ENCODE results near the gene TNIP1.

Gene TNIP1

DNA sequence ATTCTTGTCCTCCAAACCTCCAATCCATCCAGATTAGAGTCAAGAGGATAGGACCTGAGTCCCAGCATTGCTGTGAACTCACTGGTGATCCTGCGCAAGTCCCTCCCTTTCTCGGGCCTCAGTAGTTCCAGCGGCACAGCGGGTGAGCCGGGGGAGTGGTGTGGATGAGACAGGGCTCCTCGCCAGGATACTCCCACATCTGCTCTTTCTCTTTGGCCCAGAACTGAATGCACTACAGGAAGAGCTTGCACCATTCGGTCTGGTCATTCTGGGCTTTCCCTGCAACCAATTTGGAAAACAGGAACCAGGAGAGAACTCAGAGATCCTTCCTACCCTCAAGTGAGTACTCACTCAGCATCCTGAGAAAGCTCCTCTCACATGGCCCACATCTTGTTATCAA is 54.2 kb downstream of the TNIP1 start:
- Histone ChIP-seq H3K27ac (ENCODE audit: low read depth, low read length) (no peak overlapping the region), H3K9ac (ENCODE audit: low read length) (no peak overlapping the region), H3K27me3 (ENCODE audit: control insufficient read depth, insufficient read depth, low read length) (no peaks in the 10 kb centered on the region), H3K4me3 (ENCODE audit: low read length) (no peak overlapping the region), H3K36me3 (ENCODE audit: control insufficient read depth, insufficient read depth, low read length) (peaks cover 34% of the 10 kb centered on the region), H3K4me1 (ENCODE audit: control insufficient read depth, insufficient read depth, low read length) (peaks cover 9% of the 10 kb centered on the region)

DNA sequence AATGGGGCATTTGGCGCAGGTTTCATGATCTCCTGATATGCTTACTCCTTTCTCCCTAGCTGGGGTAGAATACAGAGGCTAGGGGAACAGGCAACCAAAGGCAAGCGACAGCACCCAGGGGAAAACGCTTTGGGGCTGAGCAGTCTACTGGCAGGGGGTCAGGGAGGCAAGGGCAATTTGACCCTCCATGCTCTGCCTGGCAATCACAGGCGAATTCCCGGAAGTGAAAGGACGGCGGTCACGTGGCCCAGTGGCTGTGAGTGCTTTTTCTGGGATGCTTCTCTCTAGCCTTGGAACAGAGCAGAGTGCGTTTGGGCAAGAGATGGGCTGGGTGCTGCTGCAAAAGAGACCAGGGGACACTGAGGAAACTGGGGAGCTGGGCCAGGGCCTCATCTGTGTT is 54.7 kb downstream of the TNIP1 start:
- Histone ChIP-seq H3K4me3 (ENCODE audit: low read length) (no peak overlapping the region), H3K27ac (ENCODE audit: low read depth, low read length) (no peak overlapping the region)

DNA sequence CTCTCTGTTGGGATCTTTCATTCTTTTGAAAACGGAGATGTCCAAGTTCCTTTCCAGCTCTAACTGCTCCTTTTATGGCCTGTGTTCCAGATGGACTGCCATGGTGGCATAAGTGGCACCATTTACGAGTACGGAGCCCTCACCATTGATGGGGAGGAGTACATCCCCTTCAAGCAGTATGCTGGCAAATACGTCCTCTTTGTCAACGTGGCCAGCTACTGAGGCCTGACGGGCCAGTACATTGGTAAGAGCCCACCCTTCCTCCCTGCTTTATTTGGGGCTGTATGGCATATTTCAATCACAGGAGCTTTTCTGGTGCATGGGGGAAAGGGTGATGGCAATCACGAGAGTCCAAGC is 55.6 kb downstream of the TNIP1 start:
- Histone ChIP-seq H3K36me3 (ENCODE audit: control insufficient read depth, insufficient read depth, low read length) (peaks cover 27% of the 10 kb centered on the region), H3K9ac (ENCODE audit: low read length) (no peak overlapping the region), H3K4me3 (ENCODE audit: low read length) (no peak overlapping the region), H3K27ac (ENCODE audit: low read depth, low read length) (no peak overlapping the region), H3K27me3 (ENCODE audit: control insufficient read depth, insufficient read depth, low read length) (no peaks in the 10 kb centered on the region), H3K4me1 (ENCODE audit: control insufficient read depth, insufficient read depth, low read length) (peaks cover 8% of the 10 kb centered on the region)

More for the DNA sequence above, 54.7 kb downstream of the TNIP1 start:
- Histone ChIP-seq H3K36me3 (ENCODE audit: control insufficient read depth, insufficient read depth, low read length) (peaks cover 30% of the 10 kb centered on the region), H3K27me3 (ENCODE audit: control insufficient read depth, insufficient read depth, low read length) (no peaks in the 10 kb centered on the region), H3K4me1 (ENCODE audit: control insufficient read depth, insufficient read depth, low read length) (peaks cover 9% of the 10 kb centered on the region), H3K9ac (ENCODE audit: low read length) (no peak overlapping the region)

DNA sequence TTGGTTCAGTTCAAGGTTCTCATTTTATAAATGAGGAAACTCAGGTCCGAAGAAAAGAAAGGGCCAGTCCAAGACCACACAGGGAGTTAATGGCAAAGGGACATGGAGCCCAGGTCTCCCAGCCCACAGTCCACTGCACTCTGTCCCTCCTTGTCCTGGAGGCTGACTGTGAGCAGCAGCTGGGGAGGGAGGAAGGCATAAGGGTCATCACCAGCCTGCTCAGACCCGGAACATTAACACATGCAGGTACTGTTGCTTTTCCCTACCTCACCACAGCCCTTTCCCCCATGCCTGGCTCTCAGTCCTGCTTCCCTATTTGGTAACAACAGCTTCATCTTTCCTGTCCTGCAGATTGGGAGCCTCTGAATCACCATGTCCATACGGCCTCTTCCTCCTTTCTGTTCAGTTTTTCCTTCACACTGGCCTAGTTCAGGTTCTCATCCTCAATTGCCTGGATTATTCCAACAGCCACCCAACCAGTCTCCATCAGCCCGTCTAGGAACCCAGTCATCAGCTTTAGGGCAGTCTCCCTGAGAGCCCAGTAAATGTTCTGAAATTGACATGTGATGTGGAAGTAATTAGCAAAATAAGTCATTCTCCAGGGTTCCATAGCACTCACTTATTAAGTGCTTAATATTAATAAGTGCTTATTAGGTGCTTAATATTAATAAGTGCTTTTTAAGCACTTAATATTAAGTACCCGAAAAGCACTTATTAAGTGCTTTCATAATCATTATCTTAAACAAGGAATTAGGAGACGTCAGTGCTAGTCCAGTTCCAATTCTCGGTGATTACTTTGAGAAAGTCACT is 56.2 kb downstream of the TNIP1 start:
- Histone ChIP-seq H3K4me3 (ENCODE audit: low read length) (peak overlapping the region; percentile 33), H3K27ac (ENCODE audit: low read depth, low read length) (no peak overlapping the region), H3K9ac (ENCODE audit: low read length) (no peak overlapping the region), H3K4me1 (ENCODE audit: control insufficient read depth, insufficient read depth, low read length) (peaks cover 5% of the 10 kb centered on the region), H3K36me3 (ENCODE audit: control insufficient read depth, insufficient read depth, low read length) (peaks cover 24% of the 10 kb centered on the region), H3K27me3 (ENCODE audit: control insufficient read depth, insufficient read depth, low read length) (no peaks in the 10 kb centered on the region)

DNA sequence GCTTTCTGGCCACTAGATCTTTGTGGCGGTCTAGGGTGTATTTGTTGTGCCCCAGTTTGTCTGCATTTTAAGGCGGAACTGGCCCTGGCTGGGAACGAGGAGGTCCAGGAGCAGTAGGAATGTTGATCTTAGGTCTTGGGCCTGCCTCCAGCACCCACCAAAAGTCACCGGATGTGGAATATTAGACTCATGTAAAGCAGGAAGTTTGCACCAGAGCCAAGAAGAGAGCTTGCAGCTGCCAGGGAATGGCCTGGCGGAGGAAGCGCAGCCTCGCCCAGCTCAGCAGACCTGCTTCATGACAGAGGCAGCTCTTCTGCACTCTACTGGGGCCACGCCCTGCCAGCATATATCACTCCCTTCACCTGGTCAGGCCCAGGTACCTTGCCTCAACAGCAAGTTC is 57.2 kb downstream of the TNIP1 start:
- Histone ChIP-seq H3K27me3 (ENCODE audit: control insufficient read depth, insufficient read depth, low read length) (no peaks in the 10 kb centered on the region), H3K27ac (ENCODE audit: low read depth, low read length) (no peak overlapping the region), H3K9ac (ENCODE audit: low read length) (no peak overlapping the region), H3K4me3 (ENCODE audit: low read length) (no peak overlapping the region), H3K4me1 (ENCODE audit: control insufficient read depth, insufficient read depth, low read length) (peaks cover 4% of the 10 kb centered on the region), H3K36me3 (ENCODE audit: control insufficient read depth, insufficient read depth, low read length) (peaks cover 16% of the 10 kb centered on the region)

DNA sequence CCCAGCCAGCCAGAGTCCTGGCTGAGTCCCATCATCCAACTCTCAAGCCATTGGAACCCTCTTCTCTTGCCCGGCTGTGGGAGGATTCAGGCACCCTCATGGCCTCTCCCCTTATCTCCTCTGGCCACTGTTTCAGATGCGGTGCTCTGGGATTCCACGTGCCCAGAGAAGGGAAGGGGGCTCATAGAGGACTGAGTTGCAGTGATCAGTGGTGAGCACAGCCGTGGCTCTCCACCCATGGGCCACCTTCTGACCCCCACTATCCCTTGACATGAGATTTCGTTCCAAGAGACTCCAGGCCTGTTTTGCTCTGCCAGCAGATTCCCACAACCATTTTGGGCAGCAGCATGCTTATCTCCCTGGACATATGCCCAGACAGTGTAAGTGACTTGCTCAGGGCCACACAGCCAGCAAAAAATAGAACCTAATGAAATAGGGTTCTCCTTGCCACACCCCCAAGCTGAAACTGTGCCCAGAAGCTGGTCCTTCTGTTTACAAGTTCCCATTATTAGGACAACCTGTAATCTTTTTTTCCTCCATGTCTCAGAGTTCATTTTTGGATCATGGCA is 57.7 kb downstream of the TNIP1 start:
- Histone ChIP-seq H3K27me3 (ENCODE audit: control insufficient read depth, insufficient read depth, low read length) (no peaks in the 10 kb centered on the region), H3K9ac (ENCODE audit: low read length) (no peak overlapping the region), H3K36me3 (ENCODE audit: control insufficient read depth, insufficient read depth, low read length) (peaks cover 11% of the 10 kb centered on the region), H3K4me3 (ENCODE audit: low read length) (peak overlapping the region; percentile 41), H3K27ac (ENCODE audit: low read depth, low read length) (peak overlapping the region; percentile 38), H3K4me1 (ENCODE audit: control insufficient read depth, insufficient read depth, low read length) (peaks cover 4% of the 10 kb centered on the region)

DNA sequence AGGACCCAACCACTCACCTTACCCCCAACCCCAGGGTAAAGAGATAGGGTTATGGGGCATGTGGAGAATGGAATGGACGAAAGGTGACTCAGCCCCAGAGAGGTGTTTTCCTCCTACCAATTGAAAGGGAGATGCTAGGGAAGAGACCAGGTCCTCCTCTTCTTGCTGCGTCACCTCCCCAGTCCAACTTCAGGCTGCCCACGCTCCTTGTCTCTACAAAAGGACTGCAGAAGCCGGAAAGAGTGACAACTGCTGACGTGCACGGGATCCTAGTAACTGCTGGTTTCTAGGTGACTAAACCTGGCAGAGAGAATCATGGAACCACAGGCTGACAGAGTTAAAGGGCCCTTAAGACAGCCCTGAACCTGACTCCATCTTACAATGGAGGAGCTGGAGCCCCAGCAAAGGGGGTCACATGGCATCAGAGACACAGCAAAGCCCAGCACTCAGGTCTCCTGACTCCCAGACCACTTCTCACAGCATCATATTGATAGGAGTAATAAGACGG is 58.3 kb downstream of the TNIP1 start:
- H3K4me1 ChIP-seq (ENCODE audit: control insufficient read depth, insufficient read depth, low read length), result peaks cover 4% of the 10 kb centered on the region
- H3K4me3 ChIP-seq (ENCODE audit: low read length), result peak overlapping the region; percentile 76
- H3K27ac ChIP-seq (ENCODE audit: low read depth, low read length), result no peak overlapping the region
- H3K36me3 ChIP-seq (ENCODE audit: control insufficient read depth, insufficient read depth, low read length), result peaks cover 6% of the 10 kb centered on the region
- H3K27me3 ChIP-seq (ENCODE audit: control insufficient read depth, insufficient read depth, low read length), result no peaks in the 10 kb centered on the region
- no peak overlapping the region for H3K9ac ChIP-seq (ENCODE audit: low read length)

DNA sequence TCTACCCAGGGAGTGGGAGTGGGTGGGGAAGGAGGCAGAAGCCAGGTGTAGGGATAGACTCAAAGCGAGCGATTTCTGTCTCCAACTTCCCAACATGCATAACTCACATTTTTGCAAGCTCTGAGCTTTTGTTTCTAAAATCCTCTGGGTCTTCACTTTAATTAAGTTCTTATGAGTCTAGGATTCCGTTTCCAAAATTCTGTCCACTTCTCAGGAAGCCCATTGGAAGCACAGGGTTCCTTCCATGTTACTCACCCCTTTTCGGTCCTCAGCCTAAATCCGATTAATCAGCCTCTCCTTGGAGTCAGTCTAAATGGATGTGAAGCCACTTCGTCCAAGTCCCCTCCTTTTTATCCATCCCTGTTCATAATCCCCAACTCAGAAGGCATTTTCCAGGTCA is 59.1 kb downstream of the TNIP1 start:
- H3K27me3 ChIP-seq (ENCODE audit: control insufficient read depth, insufficient read depth, low read length), result no peaks in the 10 kb centered on the region
- H3K4me1 ChIP-seq (ENCODE audit: control insufficient read depth, insufficient read depth, low read length), result no peaks in the 10 kb centered on the region
- no peak overlapping the region for H3K27ac ChIP-seq (ENCODE audit: low read depth, low read length)
- H3K36me3 ChIP-seq (ENCODE audit: control insufficient read depth, insufficient read depth, low read length), result no peaks in the 10 kb centered on the region
- H3K4me3 ChIP-seq (ENCODE audit: low read length), result peak overlapping the region; percentile 76
- no peak overlapping the region for H3K9ac ChIP-seq (ENCODE audit: low read length)

DNA sequence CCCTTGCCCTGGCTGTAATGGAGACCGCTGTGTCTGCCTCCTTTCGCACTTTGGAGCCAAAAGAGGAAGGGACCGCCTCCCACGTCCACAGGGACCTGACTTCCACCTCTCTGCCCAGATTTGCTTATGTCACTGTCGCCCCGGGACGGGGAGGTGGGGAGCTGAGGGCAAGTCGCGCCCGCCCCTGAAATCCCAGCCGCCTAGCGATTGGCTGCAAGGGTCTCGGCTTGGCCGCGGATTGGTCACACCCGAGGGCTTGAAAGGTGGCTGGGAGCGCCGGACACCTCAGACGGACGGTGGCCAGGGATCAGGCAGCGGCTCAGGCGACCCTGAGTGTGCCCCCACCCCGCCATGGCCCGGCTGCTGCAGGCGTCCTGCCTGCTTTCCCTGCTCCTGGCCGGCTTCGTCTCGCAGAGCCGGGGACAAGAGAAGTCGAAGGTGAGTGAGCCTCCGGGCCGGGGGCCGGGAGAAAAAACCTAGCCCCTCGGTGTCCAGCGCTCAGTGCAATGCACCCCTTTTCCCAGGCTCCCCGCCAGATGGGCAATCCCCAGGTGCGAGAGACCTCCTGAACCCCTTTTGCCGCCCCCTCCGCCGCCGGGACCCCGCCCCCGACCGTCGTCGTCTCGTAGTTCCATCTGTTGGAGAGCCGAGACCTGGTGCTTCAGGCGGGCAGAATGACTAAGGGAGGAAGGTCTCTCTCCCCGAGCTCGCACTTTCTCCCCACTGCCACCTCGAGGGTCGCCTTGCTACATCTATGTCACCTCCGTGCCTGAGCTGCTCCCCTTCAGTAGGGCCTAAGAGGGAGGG is 60.3 kb downstream of the TNIP1 start, which contains the start of gene GPX3:
GPX3 (plus strand) TSS at position 288 of the 807 bp plus-strand sequence; CDS start at position 352, 64 bp downstream.
- H3K36me3 ChIP-seq (ENCODE audit: control insufficient read depth, insufficient read depth, low read length), result no peaks in the 10 kb centered on the region
- H3K9ac ChIP-seq (ENCODE audit: low read length), result peak within 1 kb of the TSS; percentile 24
- H3K4me3 ChIP-seq (ENCODE audit: low read length), result peak within 1 kb of the TSS; percentile 76
- no peaks in the 10 kb centered on the region for H3K27me3 ChIP-seq (ENCODE audit: control insufficient read depth, insufficient read depth, low read length)
- H3K27ac ChIP-seq (ENCODE audit: low read depth, low read length), result peak within 1 kb of the TSS; percentile 19
- H3K4me1 ChIP-seq (ENCODE audit: control insufficient read depth, insufficient read depth, low read length), result no peaks in the 10 kb centered on the region

DNA sequence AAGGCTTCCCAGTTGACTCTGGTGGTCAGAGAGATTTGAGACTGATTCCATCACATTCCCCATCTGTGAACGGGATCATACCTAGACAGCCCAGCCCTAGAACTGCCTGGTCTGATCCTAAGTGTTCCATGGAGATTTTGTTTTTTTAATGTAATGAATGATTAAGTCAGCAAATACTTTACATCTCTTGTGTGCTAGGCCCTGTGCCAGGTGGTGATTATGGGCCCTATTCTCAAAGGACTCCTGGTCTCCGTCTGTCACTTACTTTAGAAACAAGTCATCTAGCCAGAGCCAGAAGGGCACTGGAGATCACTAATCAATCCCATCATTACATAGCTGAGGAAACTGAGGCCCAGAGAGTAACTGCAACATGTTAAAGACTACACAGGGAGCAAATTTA is 61.5 kb downstream of the TNIP1 start:
- Histone ChIP-seq H3K4me1 (ENCODE audit: control insufficient read depth, insufficient read depth, low read length) (no peaks in the 10 kb centered on the region), H3K36me3 (ENCODE audit: control insufficient read depth, insufficient read depth, low read length) (no peaks in the 10 kb centered on the region), H3K27me3 (ENCODE audit: control insufficient read depth, insufficient read depth, low read length) (no peaks in the 10 kb centered on the region), H3K27ac (ENCODE audit: low read depth, low read length) (no peak overlapping the region), H3K4me3 (ENCODE audit: low read length) (no peak overlapping the region), H3K9ac (ENCODE audit: low read length) (no peak overlapping the region)

DNA sequence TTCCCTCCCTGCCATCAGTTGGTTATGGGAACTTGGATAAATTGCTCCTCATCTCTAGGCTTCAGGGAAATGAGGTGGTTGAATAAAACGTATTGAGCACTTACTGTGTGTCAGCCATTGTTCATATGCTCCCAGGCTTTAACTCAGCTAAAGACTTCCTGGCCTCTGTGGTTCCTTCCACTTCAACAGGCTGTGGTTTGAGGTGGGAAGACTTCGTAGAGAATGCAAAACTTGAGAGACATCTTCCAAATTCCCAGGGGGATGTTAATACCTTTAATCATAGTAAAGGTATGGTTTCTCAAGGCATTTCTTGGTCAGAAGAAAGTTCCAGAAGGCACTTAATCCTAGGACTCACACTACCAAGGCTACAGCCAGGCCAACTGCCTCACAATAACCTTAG is 62.0 kb downstream of the TNIP1 start:
- Histone ChIP-seq H3K9ac (ENCODE audit: low read length) (no peak overlapping the region), H3K27me3 (ENCODE audit: control insufficient read depth, insufficient read depth, low read length) (no peaks in the 10 kb centered on the region), H3K4me3 (ENCODE audit: low read length) (no peak overlapping the region), H3K36me3 (ENCODE audit: control insufficient read depth, insufficient read depth, low read length) (no peaks in the 10 kb centered on the region), H3K4me1 (ENCODE audit: control insufficient read depth, insufficient read depth, low read length) (no peaks in the 10 kb centered on the region), H3K27ac (ENCODE audit: low read depth, low read length) (no peak overlapping the region)

DNA sequence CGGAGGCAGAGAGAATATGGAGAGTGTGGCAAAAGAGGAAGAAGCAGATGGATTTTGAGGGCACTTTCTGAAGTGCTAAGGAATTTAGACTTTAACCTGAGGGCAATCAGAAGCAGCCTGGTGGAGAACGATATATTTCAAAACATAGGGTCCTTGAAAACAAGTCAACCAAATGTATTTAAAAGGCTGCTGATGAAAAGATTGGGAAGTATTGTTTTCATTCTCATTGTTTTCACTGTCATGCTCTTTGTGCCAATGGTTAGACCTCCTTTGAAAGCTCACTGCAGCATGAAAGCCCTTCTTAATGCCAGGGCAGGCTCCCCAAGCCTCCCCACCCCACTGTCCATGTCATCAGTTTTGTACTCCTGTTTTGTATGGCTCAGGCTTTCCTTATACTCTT is 62.9 kb downstream of the TNIP1 start:
- Histone ChIP-seq H3K36me3 (ENCODE audit: control insufficient read depth, insufficient read depth, low read length) (no peaks in the 10 kb centered on the region), H3K4me3 (ENCODE audit: low read length) (no peak overlapping the region), H3K9ac (ENCODE audit: low read length) (no peak overlapping the region), H3K27me3 (ENCODE audit: control insufficient read depth, insufficient read depth, low read length) (no peaks in the 10 kb centered on the region), H3K27ac (ENCODE audit: low read depth, low read length) (no peak overlapping the region), H3K4me1 (ENCODE audit: control insufficient read depth, insufficient read depth, low read length) (no peaks in the 10 kb centered on the region)

Data from rectal smooth muscle tissue (tissue), 1 donor.